GM18520 (cell line): Measurements from ENCODE around the gene EHD4.

ENCODE experiments used
- ATAC-seq: cut with Tn5 transposase; IDR thresholded peaks from one replicate; pipeline ENCODE4 v1.9.1; 2021; ENCODE audit not compliant: unreplicated experiment

Gene EHD4

DNA sequence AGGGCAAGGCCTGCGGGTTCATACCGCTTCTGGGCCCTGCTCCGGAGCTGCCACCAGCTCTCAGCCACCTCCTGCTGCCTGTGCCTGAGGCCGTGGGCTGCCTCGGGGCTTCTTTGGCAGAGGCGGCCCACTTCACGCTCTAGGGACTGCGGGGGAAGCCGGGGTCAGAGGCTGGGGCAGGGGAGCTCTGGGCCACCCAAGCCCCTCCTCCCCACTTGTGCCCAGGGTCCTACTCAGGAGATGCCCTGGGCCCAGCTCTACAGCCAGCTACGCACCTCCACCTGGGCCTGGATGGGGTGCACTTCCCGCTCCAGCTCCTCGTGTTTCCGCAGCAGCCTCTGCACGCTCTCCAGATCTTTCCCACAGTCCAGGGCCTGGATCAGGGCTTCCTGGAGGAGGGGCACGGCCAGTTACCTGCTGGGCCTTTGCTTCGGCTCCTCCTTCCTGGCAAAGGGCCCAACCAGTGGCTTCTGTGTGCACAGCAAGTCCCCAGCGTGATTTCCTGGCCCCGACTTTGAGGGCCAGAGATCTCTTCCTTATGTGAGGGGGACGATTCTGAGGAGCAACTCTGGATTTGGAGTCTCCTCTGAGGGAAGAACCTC is 109.7 kb downstream of the EHD4 start:
- no peak for ATAC-seq

DNA sequence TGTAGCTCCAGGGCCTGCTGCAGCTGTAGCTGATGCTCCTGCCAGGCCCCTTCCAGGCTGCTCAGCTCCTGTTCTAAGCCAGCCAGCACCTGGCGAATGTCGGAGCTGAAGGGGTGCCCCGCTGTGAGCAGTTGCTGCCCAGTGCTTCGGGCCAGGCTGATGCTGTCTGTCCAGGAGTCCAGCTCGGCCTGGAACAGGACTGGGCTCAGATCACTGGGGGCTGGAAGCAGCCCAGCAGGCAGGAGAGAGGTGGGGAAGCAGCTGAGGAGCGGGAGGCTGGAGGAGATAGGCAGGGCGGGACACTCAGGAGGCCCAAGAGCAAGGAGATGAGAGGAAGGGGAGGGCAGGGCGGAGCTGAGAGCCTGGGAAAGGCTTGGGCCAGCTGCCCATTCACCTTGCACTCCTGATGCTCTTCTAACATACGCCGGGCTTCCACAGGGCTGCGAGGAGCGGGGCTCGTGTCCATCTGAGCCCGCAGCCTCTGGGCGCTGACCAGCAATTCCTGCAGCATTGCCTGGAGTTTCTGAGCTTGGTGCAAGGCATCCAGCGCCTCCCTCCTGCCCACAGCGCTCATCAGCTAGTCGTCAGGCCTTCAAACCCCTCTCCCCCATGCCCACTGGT is 110.5 kb downstream of the EHD4 start:
- no peak for ATAC-seq

DNA sequence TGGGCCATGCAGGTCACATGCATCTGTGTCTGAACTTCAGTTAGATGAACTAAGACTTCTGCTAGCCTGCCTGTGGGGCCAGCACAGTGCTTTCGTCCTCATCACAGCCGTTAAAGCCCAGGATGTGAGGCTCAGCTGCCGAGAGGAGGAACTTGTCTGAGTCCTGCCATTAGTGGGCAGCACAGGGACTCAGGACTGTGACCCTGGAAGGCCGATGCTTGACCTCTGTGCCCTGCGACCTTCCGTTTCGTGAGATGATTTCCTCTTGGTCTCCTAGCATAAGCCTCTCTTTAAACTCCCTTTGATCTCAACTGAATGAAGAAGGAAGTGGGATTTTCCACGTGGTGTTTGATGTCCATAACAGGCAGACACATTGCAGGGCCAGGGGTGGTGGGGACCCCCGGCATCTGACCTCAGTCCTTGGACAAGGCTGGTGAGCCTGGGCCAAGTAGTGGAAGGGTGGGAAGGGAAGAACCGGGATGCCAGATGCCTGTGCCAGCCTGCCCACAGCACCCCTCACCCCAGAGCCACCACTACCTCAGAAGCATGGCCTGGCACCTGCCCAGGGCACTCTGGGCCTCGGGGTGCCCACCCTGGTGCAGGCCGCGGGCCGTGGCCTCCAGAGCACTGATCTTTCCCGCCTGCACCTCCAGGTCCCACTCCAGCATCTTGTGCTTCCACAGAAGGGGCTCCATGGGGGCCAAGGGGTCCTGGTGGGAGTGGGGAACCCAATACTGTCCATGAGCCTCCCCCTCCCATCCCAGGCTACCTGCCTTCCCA is 112.1 kb downstream of the EHD4 start:
- ATAC-seq = no peak

DNA sequence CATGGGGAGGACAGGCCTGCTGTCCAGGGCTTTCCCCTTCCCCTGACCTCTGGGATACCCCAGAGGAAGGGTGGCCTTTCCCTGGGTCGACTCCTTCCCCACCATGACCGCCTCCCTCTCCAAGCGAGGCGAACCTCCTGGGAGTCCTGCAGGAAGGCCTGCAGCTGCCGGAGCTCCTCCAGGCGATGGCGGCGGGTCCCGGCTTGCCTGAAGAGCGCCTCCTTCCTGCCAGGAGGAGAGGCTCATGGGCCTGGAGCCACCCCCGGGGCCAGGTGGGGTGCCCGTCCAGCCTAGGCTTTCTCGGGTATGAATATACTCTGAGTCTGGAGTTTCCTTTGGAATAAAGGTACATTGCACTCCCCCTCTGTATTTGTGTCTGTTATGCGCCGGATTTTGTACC is 113.6 kb downstream of the EHD4 start:
- ATAC-seq = no peak

DNA sequence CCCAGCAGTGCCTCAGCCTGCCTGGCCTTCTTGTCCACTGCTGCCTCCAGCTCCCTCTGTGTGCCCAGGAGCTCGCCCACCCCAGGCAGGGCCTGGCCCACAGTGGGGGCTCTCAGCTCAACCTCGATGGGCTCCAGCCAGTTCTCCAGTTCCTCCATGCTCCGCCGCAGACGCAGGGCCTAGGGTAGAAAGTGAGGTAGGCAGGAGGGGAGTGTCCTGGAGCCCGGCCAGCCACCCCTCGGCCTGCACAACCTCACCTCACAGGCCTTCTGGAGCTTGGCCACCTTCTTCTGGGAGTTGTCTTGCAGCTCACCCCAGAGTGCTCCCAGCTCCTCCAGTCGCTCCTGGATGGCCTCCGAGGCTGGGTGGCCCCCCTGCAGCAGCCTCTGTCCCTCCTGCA is 115.0 kb downstream of the EHD4 start:
- no peak for ATAC-seq

DNA sequence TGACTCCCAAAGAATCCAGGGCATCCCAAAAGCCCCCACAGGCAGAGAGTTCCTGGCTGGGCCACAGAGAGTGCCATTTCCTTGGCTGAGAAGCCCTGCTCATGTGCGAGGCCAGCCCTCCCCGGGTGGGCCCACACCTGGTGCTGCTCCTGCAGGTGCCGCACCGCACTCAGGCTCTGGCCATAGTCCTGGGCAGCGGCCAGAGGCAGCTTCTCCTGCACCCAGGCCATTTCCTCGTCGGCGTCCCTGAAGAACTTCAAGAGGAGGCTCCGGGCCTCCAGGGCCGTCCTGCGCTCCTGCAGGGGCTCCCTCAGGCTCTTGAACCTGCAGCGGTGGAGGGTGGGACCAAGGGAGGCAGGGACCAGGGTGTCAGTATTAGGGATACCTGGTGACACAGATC is 115.6 kb downstream of the EHD4 start:
- ATAC-seq = no peak

DNA sequence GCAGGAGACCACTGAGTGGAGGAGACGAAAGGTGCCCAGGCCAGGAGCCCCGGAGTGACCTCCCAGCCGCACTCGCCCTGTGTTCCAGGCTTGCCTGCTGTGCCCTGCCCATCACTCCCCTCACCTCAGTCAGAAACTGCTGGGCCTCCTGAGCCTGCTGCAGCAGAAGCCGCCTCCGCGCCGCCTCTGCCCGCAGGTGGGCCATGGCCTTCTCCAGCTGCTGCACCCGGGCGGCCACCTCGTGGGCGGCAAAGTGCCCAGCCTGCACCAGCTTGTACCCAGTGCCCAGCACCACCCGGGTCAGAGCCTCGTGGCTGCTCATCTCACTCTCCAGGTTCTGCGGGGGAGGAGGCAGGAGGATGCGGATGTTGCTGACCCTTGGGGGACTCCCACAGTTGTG is 116.1 kb downstream of the EHD4 start:
- no peak for ATAC-seq

DNA sequence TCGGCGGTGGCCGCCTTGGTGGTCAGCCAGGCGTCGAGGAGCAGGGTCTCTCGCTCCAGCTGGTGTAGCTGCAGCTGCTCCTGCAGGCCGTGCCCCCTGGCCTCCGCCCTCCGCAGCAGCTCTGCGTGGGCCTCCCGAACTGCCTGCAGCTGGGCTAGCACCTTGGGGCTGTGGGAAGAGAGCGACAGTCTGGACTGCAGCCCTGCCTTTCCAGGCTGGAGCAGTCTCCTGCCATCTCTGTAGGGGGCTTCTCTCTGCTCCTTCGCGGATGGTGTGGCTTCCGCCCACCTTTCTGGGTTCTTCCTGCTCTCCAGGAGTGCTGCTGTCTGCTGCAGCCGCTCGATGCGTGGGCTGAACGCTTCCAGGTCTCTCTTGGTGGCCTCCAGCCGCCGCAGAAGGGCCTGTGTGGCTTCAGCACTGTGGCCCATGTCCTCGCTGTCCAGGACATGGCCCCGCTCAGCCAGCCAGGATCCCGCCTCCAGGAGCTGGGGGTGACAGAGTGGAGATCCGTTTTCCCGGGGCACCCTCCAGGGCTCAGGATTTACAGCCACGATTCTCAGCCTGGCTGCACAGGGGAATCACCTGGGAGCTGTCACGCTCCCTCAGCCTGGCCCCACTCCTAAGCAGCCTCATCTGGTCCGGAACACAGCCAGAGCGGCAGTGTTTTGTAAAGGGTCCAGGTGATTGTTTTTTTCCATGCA is 116.9 kb downstream of the EHD4 start:
- no peak for ATAC-seq

DNA sequence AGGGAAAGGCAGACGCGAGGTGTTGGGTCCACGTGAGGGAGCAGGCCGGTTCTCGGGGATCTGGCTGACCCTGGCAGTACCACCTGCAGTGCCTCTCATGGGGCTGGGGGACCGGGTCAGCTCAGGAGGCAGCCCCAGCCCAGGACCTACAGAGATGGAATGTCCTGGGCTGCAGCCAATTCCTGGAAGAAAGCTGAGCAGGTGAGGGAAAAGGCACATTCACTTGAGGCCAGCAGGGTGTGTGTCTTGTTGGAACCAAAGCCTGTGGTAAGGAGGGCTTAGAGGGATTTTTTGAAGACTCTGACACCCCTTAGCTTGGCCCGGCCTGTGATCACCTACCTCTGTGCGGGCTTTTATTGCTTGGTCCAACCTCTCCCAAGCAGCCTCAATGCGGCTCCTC is 117.9 kb downstream of the EHD4 start:
- ATAC-seq = no peak

DNA sequence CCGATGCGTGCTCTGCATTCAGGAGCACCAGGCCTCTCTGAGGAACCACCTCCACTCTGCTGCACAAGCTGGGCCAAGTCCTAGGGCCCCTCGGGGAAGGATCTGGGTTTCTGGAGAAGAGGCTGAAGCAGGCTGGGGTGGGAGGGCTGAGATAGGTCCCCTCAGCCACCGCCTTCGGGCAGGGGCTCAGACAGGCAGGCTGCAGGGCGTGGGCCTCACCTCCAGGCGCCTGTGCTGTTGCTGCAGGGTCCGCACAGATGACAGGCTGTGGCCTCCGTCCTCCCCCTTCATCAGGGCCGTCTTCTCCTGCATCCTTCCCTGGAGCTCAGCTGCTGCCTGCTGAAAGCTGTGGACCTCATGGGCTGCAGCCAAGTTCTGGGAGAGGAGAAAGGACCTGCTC is 118.5 kb downstream of the EHD4 start:
- ATAC-seq = no peak

DNA sequence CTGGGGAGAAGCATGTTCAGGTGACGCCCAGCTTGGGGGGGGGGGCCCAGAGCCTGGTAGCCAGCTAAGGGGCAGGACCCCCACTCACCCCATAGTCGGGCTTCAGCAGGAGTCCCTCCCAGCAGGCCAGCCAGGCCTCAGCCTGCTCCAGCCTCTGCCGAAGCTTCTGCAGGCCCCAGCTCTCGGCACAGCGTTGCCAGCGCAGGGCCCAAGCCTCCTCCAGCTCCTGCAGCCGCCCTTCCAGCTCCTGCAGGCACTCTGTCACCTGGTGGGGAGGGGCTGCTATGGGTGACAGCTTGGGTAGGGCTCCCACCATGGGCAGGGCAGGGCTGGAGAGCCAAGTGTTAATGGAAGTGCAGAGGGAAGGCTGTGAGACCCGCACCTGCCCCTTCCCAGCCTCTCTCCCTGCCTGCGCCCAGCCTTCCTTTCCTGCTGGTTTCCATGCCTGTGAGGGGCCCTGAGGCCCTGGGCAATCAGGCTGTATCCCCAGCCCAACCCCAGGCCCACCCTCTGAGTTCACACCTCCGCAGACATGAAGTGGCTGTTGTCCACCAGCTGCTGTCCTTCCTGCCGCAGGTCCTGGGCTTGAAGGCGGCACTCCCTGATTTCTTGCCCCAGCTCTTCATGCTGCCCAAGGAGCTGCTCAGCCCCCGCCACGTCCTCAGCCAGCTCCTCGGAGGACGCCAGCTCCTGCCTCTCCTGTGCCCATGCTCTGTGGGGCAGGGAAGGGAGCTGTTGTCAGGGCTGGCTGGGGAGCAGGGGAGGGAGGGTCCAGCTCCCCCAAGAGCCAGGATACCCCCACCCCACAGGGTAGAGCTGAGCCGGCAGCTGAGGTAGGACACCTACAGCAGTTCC is 119.4 kb downstream of the EHD4 start:
- ATAC-seq = no peak

DNA sequence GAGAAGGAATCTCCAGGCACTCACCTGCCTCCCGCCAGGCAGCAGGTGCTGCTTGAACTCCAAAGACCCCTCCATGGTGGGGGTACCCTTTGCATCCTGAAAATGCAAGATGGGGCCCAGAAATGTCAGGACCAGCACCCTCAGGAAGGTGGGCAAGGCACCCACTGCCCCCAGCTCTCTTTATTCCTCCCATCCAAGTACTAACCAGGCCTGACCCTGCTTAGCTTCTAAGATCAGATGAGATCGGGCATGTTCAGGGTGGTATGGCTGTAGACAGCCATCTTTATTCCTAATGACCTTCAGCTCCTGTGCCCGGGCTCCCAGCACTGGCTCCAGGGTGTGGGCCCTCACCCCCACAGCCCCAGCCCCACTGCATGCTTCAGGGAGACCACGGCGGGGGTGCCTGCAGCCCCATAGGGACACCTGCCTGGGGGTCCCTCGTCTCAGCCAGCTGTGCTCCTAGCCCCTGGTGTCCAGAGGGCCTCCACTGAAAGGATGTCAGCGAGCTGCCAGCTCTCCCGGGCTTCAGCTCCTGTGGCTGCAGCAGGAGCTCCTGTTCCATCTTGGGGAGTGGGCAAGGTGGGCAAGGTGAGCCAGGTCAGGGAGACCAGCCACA is 120.5 kb downstream of the EHD4 start:
- ATAC-seq = no peak

DNA sequence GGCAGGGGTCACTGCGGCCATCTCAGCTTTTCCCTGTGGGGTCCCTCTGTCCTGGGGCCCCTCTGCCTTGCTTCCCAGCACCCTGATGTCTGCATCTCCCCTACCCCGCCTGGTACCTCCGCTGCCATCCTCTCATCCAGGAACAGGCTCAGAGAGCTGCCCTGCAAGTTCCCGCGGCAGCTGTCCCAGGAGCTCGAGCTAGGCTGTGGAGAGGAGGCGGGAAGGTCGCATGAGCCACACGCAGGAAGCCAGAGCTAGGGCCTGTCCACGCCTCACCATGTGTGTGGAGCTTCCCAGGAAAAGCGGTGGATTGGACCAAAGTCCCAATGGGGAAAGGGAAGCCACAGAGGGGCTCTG is 121.2 kb downstream of the EHD4 start:
- no peak for ATAC-seq

DNA sequence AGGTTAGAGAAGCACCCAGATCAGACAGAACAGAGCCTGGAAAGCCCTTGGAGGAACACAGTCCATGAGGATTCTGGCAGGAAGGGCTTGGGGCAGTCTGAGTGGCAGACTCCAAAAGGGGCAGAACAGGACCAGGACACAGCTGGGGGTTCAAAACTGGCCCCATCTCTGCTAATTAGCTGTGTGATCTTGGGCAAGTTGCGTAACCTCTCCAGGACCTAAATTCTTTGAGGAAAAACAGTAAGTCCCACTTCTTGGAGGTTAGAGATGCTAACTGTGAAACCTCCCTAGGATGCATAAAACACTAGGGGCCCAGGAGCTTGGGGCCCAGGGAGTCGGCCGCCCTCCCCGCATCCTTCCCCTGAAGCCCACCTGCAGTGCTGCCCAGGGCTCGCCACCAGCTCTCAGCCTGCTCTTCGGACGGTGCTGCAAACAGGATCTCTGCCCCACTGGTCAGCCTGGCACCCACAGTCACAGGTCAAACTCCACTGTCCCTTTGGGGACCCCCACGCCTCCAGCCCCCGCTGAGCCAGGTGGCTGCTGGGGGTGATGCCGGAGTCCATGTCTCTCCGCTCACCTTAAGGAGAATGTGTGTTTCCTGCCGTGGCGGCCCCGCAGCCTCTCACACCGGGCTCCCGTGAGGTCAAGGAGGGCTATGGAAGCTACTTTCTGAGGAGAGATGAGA is 121.7 kb downstream of the EHD4 start:
- no peak for ATAC-seq

DNA sequence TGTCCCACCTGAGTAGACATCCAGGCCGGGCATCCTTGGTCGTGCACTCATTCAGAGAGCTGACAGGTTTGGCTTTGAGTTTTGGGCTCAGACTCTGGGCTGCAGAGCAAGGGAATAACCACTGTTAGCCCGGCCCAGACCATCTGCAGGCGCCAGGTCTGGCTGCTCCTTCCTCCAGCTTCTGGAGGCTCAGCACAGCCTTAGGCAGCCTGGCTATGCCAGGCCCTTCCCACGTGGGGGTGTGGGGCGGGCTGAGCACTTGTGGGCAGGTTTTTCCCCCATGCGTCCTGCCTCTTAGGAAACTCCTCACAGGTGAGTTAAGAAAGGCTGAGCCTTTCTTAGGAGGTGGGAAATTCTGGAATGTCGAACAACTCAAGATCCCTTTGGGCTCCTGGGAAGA is 122.5 kb downstream of the EHD4 start:
- ATAC-seq = no peak

DNA sequence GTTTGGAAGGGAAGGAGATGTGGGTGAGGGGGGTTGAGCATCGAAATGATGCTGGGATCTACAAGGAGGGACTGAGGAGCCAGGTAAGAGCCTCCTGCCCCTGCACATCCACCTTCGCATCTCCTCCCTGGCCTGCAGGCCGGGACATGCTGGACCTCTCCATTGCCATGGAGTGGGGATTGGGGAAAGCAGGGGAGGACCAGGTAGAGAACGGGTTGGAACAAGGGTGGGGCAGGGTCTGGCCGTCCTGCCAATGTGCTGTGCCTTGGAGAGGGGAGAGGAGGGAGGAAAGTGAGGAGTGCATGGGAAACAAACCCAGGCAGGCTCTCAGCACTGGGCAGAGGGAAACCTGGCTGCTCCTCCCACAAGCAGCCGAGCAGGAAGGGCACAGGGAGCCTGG is 123.2 kb downstream of the EHD4 start:
- no peak for ATAC-seq

DNA sequence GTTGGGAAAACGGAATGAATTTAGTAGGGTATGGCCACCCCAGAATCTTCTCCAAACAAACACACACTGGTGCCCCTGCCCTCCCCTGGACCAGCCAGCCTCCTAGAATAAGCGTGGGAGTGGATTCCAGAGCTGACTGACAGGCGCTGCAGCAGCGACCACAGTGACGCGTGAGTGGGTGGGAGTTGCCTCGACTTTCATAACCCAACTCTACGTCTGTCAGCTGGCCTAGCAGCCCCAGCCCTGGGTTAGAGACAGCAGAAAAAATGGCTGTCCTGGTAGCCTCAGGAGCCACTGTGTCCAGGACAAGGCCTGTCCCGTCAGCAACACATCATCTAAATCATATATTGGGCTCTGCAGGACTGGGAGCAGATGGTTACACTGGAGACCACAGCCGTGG is 123.7 kb downstream of the EHD4 start:
- ATAC-seq = no peak

DNA sequence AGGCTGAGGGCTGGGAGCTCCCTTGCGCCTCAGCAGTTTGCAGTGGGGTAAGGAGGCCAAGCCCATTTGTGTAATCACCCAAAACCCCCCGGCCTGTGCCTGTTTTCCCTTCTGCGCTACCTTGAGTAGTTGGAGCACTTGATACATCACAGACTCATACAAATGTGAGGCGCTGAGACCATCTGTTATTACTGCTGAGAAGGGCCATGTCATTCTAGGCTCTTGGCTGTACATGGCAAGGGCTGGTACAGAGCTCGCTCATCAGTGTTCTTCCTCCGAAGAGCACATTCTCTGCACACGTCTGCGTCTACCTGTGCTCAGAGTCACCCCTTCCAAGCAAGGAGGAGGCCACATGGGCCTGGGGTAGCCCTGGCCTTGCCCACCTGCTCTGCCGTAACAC is 124.4 kb downstream of the EHD4 start:
- ATAC-seq = no peak

DNA sequence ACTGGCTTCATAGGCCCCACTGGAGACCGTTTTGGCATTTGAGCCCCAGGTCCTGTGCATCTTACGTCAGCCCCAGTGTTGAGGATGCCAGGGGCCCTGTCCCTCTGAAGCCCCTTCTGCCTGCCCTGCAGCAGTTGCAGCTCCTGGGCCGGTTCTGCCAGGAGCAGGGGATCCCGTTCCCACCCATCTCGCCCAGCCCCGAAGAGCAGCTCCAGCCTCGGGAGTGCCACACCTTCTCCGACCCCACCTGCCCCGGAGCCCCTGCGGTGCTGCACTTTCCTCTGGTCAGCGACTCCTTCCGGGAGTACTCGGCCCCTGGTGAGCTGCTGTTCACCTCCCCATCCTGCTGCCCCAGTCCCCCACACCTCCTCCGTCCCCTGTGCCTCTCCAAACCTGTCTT is 125.2 kb downstream of the EHD4 start:
- ATAC-seq = no peak
